HepG2 (cell line): Measurements from ENCODE around the gene KCNJ6. TPM values are rescaled to one million over a fixed set of nuclear protein-coding genes. Genes with fewer than 3 reads are reported as not detected.

Source experiments
- ATAC-seq: fragments of 200-7000 bp; cut with Tn5 transposase; 3 replicates; pipeline ENCODE4 v1.9.1; 2020; ENCODE audit warnings: mild to moderate bottlenecking, moderate library complexity
- BruUV-seq: library from RNA; stranded (reverse); fragments of 400-500 nt; replicated peaks from 2 replicates; lab custom pipeline; 2021; lab: Mats Ljungman, UMichigan
- CTCF ChIA-PET: fragments of 300-600 bp; formaldehyde crosslinking; extraction: SDS; loops from one replicate; lab custom pipeline; 2021; ENCODE audit warnings: low total read pairs, inconsistent platforms, low intra/inter-chr PET ratio; lab: Yijun Ruan, JAX
- POLR2A ChIA-PET: fragments of 350-600 bp; sonication (Branson Sonifier 250); formaldehyde crosslinking; loops from one replicate; lab custom pipeline; 2020; ENCODE audit warnings: antibody characterized with exemption, inconsistent platforms; lab: Yijun Ruan, JAX
- DNase-seq: peaks from one replicate; pipeline ENCODE4 v3.0.0-alpha.2; 2015; ENCODE audit warnings: low spot score
- FAIRE-seq: peaks from 3 replicates; lab custom pipeline; 2011; peaks lifted over from hg19 to GRCh38; lab: Jason Lieb, UNC
- H2AFZ ChIP-seq: one replicate; pipeline ENCODE4 v1.6.1; 2011; ENCODE audit warnings: low read length, inconsistent platforms
- H3K27ac ChIP-seq: fragments of 300-600 bp; 3 replicates; pipeline ENCODE4 v1.8.0; 2011; ENCODE audit warnings: mixed run types, mild to moderate bottlenecking, mixed read lengths, low read length, inconsistent platforms; ENCODE audit not compliant: insufficient read depth; ENCODE audit errors: extremely low read length
- H3K27me3 ChIP-seq, 2 experiments: fragments of 200-600 bp in 1 of 2; 2 replicates in 1 of 2; 3 replicates in 1 of 2; pipeline versions ENCODE4 v1.6.0 to v1.8.0; 2011; ENCODE audit warnings: low read length in 2 of 2, mild to moderate bottlenecking in 2 of 2, moderate library complexity in 2 of 2, inconsistent platforms in 1 of 2; ENCODE audit not compliant: insufficient read depth in 2 of 2, control insufficient read depth in 1 of 2
- H3K36me3 ChIP-seq, 2 experiments: fragments of 200-600 bp in 1 of 2; replicated peaks in 1 of 2; 2 replicates in 1 of 2; 3 replicates in 1 of 2; pipeline versions ENCODE4 v1.5.1 to v1.8.0; 2011; ENCODE audit warnings: low read length in 2 of 2, inconsistent platforms in 1 of 2; ENCODE audit not compliant: insufficient read depth in 2 of 2, control insufficient read depth in 1 of 2
- H3K4me1 ChIP-seq: 2 replicates; pipeline ENCODE4 v1.5.1; 2012; ENCODE audit warnings: low read length, inconsistent platforms; ENCODE audit not compliant: insufficient read depth
- H3K4me2 ChIP-seq: 2 replicates; pipeline ENCODE4 v1.6.0; 2011; ENCODE audit warnings: low read depth, low read length, inconsistent platforms
- H3K4me3 ChIP-seq, 3 experiments: fragments of 200-600 bp in 1 of 3; sonication (generic), shearing (Covaris generic) in 1 of 3; replicated peaks in 1 of 3; 2 replicates each; pipeline ENCODE4 v1.5.1; 2011 to 2016; ENCODE audit warnings: low read length in 3 of 3, inconsistent platforms in 2 of 3, low read depth in 2 of 3, mild to moderate bottlenecking in 2 of 3, control low read depth in 1 of 3, mixed read lengths in 1 of 3; ENCODE audit not compliant: insufficient read depth in 1 of 3
- H3K79me2 ChIP-seq: one replicate; pipeline ENCODE4 v1.6.1; 2011; ENCODE audit warnings: low read length, inconsistent platforms; ENCODE audit not compliant: insufficient read depth
- H3K9ac ChIP-seq: 2 replicates; pipeline ENCODE4 v1.6.0; 2011; ENCODE audit warnings: mild to moderate bottlenecking, low read depth, low read length, inconsistent platforms; ENCODE audit not compliant: insufficient read depth
- H3K9me3 ChIP-seq: 2 replicates; pipeline ENCODE4 v1.5.1; 2012; ENCODE audit warnings: mild to moderate bottlenecking, low read length
- H4K20me1 ChIP-seq: 2 replicates; pipeline ENCODE4 v1.6.0; 2011; ENCODE audit warnings: inconsistent platforms, mild to moderate bottlenecking, low read length, moderate library complexity; ENCODE audit not compliant: insufficient read depth
- BRF2 ChIP-seq: sonication (generic); formaldehyde crosslinking; IDR thresholded peaks from 2 replicates; pipeline ENCODE4 v1.8.1; 2022; ENCODE audit warnings: mild to moderate bottlenecking, missing genetic modification reagents
- CCAR2 ChIP-seq: fragments of 200-400 bp; formaldehyde crosslinking; optimal IDR thresholded peaks from 2 replicates; pipeline ENCODE3; 2018; ENCODE audit warnings: low read depth, mild to moderate bottlenecking, low read length, moderate library complexity
- ERF ChIP-seq: IDR thresholded peaks from 2 replicates; pipeline ENCODE4 v1.6.1; 2018; ENCODE audit warnings: missing biosample characterization, missing genetic modification reagents
- HNRNPL ChIP-seq: fragments of 200-400 bp; formaldehyde crosslinking; IDR thresholded peaks from 2 replicates; pipeline ENCODE4 v1.6.1; 2017; ENCODE audit warnings: mild to moderate bottlenecking, low read depth, low read length
- KDM1A ChIP-seq: IDR thresholded peaks from 2 replicates; pipeline ENCODE4 v1.6.1; 2016; ENCODE audit warnings: missing compliant biosample characterization
- MED13 ChIP-seq: sonication (generic); formaldehyde crosslinking; IDR thresholded peaks from 2 replicates; pipeline ENCODE4 v1.5.0; 2020; ENCODE audit warnings: missing genetic modification reagents
- NKX3-1 ChIP-seq: sonication (generic); formaldehyde crosslinking; IDR thresholded peaks from 2 replicates; pipeline ENCODE4 v1.5.0; 2020; ENCODE audit warnings: missing genetic modification reagents
- NPAS2 ChIP-seq: sonication (generic); formaldehyde crosslinking; IDR thresholded peaks from 2 replicates; pipeline ENCODE4 v1.8.0; 2022; ENCODE audit warnings: mild to moderate bottlenecking, missing genetic modification reagents, borderline replicate concordance
- REXO4 ChIP-seq: sonication (generic); formaldehyde crosslinking; IDR thresholded peaks from 2 replicates; pipeline ENCODE4 v1.8.0; 2022; ENCODE audit warnings: missing genetic modification reagents, mild to moderate bottlenecking, borderline replicate concordance
- ZNF10 ChIP-seq: sonication (generic); formaldehyde crosslinking; IDR thresholded peaks from 2 replicates; pipeline ENCODE4 v1.4.0; 2020; ENCODE audit warnings: mild to moderate bottlenecking, low read depth, missing genetic modification reagents, borderline replicate concordance
- ZNF224 ChIP-seq: sonication (generic); formaldehyde crosslinking; IDR thresholded peaks from 2 replicates; pipeline ENCODE4 v1.5.0; 2020; ENCODE audit warnings: mild to moderate bottlenecking, missing genetic modification reagents
- ZNF678 ChIP-seq: sonication (generic); formaldehyde crosslinking; IDR thresholded peaks from 2 replicates; pipeline ENCODE4 v1.4.0; 2020; ENCODE audit warnings: mild to moderate bottlenecking, missing genetic modification reagents
- ZNF746 ChIP-seq: sonication (generic); formaldehyde crosslinking; IDR thresholded peaks from 2 replicates; pipeline ENCODE4 v1.8.0; 2022; ENCODE audit warnings: mild to moderate bottlenecking, missing genetic modification reagents
- ZZZ3 ChIP-seq: sonication (generic); formaldehyde crosslinking; IDR thresholded peaks from 2 replicates; pipeline ENCODE4 v1.4.0; 2020; ENCODE audit warnings: missing genetic modification reagents, mild to moderate bottlenecking, borderline replicate concordance
- WGBS: methylation state at CpG from one replicate; pipeline ENCODE4 v1.1.6; 2017; ENCODE audit warnings: low lambda C conversion rate; 5-methylcytosine and 5-hydroxymethylcytosine counted together
- in situ Hi-C: cut with HindIII; loops from 2 replicates; pipeline ENCODE4 v1.10.0; 2017; ENCODE audit warnings: low pct_unique_long_range_greater_than_20kb; ENCODE audit not compliant: extremely low pct_ligation_motif_present
- intact Hi-C: fragments of 100-400 bp; cut with micrococcal nuclease; formaldehyde crosslinking; loops from one replicate; pipeline ENCODE4 v1.10.0; 2022; ENCODE audit not compliant: unreplicated experiment
- polyA plus RNA-seq, 8 experiments: library from polyadenylated mRNA; depleted of rRNA in 3 of 8; stranded (reverse) in 7 of 8; unstranded in 1 of 8; fragments of >200 nt; fragmentation: Illumina TruSeq in 4 of 8; extraction: Trizol in 4 of 8; gene quantifications; 2 replicates each; pipeline versions ENCODE4 v1.2.1 to v1.2.3, GENCODE V29; 2011 to 2016; ENCODE audit warnings: low read depth in 4 of 8, missing spikeins in 1 of 8, mixed read lengths in 1 of 8; ENCODE audit not compliant: insufficient read depth in 1 of 8
- total RNA-seq, 5 experiments: library from RNA; depleted of rRNA; stranded (reverse); fragments of >200 nt; fragmentation: Illumina TruSeq; extraction: Trizol; gene quantifications; 2 replicates each; pipeline ENCODE4 v1.2.3, GENCODE V29; 2016; ENCODE audit warnings: low read depth in 1 of 5
- TF ChIP-seq, protein P1 (sequence below): sonication (generic); formaldehyde crosslinking; IDR thresholded peaks from 2 replicates; pipeline ENCODE4 v1.4.0; 2020; ENCODE audit warnings: missing genetic modification reagents

The KCNJ6 gene
- total and polyA plus RNA-seq, 2 of the 13 experiments (the other 11 are each of a cell fraction or from before 2014, with no cell fraction given) = not detected

DNA sequence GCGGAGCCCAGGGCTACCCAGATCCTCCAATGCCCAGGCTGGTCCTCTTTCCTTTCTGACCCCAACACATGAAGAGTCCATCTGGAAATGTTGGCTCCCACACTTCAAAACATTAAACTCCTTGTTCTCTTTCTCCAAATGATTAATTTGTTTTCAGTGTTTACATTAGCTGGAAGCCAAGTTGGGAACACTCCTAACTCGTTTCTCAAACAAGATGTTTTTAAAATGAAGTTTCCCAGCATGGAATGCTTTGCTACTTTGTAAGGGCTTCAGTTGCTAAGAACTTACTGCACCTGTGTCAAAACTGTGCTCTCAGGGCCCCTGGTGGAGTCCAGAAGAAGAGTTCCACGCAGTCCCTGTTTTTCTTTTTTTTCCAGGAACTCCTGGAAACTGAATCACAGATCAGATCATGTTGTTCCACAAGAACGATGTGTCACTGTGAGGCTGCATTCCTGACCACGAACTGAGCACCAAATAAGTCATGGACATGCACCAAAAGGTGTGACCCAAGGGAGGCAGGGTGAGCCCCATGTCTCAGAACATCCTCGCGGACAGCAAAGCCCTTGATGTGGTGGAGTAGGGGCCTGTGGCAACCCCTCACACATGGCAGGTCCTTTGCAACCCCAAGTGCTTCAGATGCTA is 257.3 kb downstream of the KCNJ6 start:
- FAIRE-seq (no peak), ATAC-seq (no peak; the same call in 2 of the 3 replicates), DNase-seq (no peak)
- Histone ChIP-seq H3K9me3 (no peaks in the 10 kb centered on the region), H3K79me2 (no peaks in the 10 kb centered on the region), H3K4me2 (no peak overlapping the region), H3K9ac (no peak overlapping the region), H3K27ac (no peak overlapping the region), H3K4me1 (peaks cover 7% of the 10 kb centered on the region; the same call in 1 of the 2 replicates), H3K36me3 (no peaks in the 10 kb centered on the region), H3K27me3 (no peaks in the 10 kb centered on the region), H4K20me1 (no peaks in the 10 kb centered on the region), H2AFZ (no peak overlapping the region), H3K4me3 (no peak overlapping the region)
- WGBS = 31% methylated on average over 7 of the region's 7 CpGs
- no TSS peak for BruUV-seq
- CTCF ChIA-PET = no interaction called here
- POLR2A ChIA-PET = no interaction called here
- intact Hi-C loops (no loop called here), in situ Hi-C loops (no loop called here)
- TF ChIP-seq ERF (CRISPR knock-in tag) (no peak), ZNF224 (no peak), ZNF10 (CRISPR knock-in tag) (no peak), KDM1A (no peak), BRF2 (no peak), CCAR2 (no peak), REXO4 (CRISPR knock-in tag) (no peak), MED13 (CRISPR knock-in tag) (no peak), ZNF678 (CRISPR knock-in tag) (no peak), ZZZ3 (no peak), HNRNPL (no peak), NKX3-1 (CRISPR knock-in tag) (no peak), NPAS2 (no peak), ZNF746 (CRISPR knock-in tag) (no peak)
- TF ChIP-seq, protein P1, sequence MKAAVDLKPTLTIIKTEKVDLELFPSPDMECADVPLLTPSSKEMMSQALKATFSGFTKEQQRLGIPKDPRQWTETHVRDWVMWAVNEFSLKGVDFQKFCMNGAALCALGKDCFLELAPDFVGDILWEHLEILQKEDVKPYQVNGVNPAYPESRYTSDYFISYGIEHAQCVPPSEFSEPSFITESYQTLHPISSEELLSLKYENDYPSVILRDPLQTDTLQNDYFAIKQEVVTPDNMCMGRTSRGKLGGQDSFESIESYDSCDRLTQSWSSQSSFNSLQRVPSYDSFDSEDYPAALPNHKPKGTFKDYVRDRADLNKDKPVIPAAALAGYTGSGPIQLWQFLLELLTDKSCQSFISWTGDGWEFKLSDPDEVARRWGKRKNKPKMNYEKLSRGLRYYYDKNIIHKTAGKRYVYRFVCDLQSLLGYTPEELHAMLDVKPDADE (CRISPR knock-in tag) = no peak
